Measurements from ENCODE around the gene TDRD12. TPM values are rescaled to one million over a fixed set of nuclear protein-coding genes. Genes with fewer than 3 reads are reported as not detected.
"Not testable (repeated sequence)": the region's sequence is repeated elsewhere in the genome, so short reads cannot be mapped to it uniquely, and the experiment has no call there.

TDRD12 gene
- total RNA-seq, 1 experiment from 2014 or later, result 0.17 TPM

- DNase-seq (ENCODE audit: low spot score), result peak; percentile 82
These were observed 110.9 kb downstream of the TDRD12 start for GRCh38 chr19:32830231-32831014.

GRCh38 chr19:32831611-32832010 lies 112.0 kb downstream of the TDRD12 start:
- DNase-seq (ENCODE audit: low spot score), result no peak

- not testable (repeated sequence) for DNase-seq (ENCODE audit: low spot score)
These were observed 112.5 kb downstream of the TDRD12 start for GRCh38 chr19:32832094-32832493.

GRCh38 chr19:32832825-32833224 lies 113.3 kb downstream of the TDRD12 start:
- not testable (repeated sequence) for DNase-seq (ENCODE audit: low spot score)

GRCh38 chr19:32833388-32833787 lies 113.8 kb downstream of the TDRD12 start:
- not testable (repeated sequence) for DNase-seq (ENCODE audit: low spot score)

GRCh38 chr19:32837531-32837930 lies 118.0 kb downstream of the TDRD12 start:
- DNase-seq (ENCODE audit: low spot score), result no peak

- no peak for DNase-seq (ENCODE audit: low spot score)
These were observed 122.5 kb downstream of the TDRD12 start for GRCh38 chr19:32842061-32842460.

- DNase-seq (ENCODE audit: low spot score), result no peak
These were observed 124.2 kb downstream of the TDRD12 start for GRCh38 chr19:32843716-32844245.

GRCh38 chr19:32848035-32848434 lies 128.5 kb downstream of the TDRD12 start:
- not testable (repeated sequence) for DNase-seq (ENCODE audit: low spot score)

- DNase-seq (ENCODE audit: low spot score), result no peak
These were observed 132.6 kb downstream of the TDRD12 start for GRCh38 chr19:32852216-32852615.

- not testable (repeated sequence) for DNase-seq (ENCODE audit: low spot score)
These were observed 137.3 kb downstream of the TDRD12 start for GRCh38 chr19:32856818-32857217.

GRCh38 chr19:32857584-32857983 lies 138.0 kb downstream of the TDRD12 start:
- no peak for DNase-seq (ENCODE audit: low spot score)

- DNase-seq (ENCODE audit: low spot score), result no peak
These were observed 138.6 kb downstream of the TDRD12 start for GRCh38 chr19:32858155-32858554.

GRCh38 chr19:32858559-32858958 lies 139.0 kb downstream of the TDRD12 start:
- DNase-seq (ENCODE audit: low spot score), result no peak

GRCh38 chr19:32859591-32859990 lies 140.0 kb downstream of the TDRD12 start:
- no peak for DNase-seq (ENCODE audit: low spot score)

- DNase-seq (ENCODE audit: low spot score), result no peak
These were observed 142.0 kb downstream of the TDRD12 start for GRCh38 chr19:32861596-32861995.

GRCh38 chr19:32862173-32862572 lies 142.6 kb downstream of the TDRD12 start:
- DNase-seq (ENCODE audit: low spot score), result no peak

- DNase-seq (ENCODE audit: low spot score), result no peak
These were observed 143.2 kb downstream of the TDRD12 start for GRCh38 chr19:32862741-32863140.

GRCh38 chr19:32863301-32863700 lies 143.7 kb downstream of the TDRD12 start:
- no peak for DNase-seq (ENCODE audit: low spot score)

- no peak for DNase-seq (ENCODE audit: low spot score)
These were observed 144.3 kb downstream of the TDRD12 start for GRCh38 chr19:32863841-32864240.

GRCh38 chr19:32864318-32865007 lies 144.9 kb downstream of the TDRD12 start:
- DNase-seq (ENCODE audit: low spot score), result no peak

GRCh38 chr19:32865326-32865725 lies 145.8 kb downstream of the TDRD12 start:
- DNase-seq (ENCODE audit: low spot score), result no peak

GRCh38 chr19:32866061-32866460 lies 146.5 kb downstream of the TDRD12 start:
- no peak for DNase-seq (ENCODE audit: low spot score)
